HG03045 (cell line): ENCODE results near the gene CRIP1.

Experiments used
- ATAC-seq: cut with Tn5 transposase; IDR thresholded peaks from one replicate; pipeline ENCODE4 v1.9.1; 2021; ENCODE audit warnings: mild to moderate bottlenecking, moderate library complexity; ENCODE audit not compliant: unreplicated experiment

Gene CRIP1, protein sequence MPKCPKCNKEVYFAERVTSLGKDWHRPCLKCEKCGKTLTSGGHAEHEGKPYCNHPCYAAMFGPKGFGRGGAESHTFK

DNA sequence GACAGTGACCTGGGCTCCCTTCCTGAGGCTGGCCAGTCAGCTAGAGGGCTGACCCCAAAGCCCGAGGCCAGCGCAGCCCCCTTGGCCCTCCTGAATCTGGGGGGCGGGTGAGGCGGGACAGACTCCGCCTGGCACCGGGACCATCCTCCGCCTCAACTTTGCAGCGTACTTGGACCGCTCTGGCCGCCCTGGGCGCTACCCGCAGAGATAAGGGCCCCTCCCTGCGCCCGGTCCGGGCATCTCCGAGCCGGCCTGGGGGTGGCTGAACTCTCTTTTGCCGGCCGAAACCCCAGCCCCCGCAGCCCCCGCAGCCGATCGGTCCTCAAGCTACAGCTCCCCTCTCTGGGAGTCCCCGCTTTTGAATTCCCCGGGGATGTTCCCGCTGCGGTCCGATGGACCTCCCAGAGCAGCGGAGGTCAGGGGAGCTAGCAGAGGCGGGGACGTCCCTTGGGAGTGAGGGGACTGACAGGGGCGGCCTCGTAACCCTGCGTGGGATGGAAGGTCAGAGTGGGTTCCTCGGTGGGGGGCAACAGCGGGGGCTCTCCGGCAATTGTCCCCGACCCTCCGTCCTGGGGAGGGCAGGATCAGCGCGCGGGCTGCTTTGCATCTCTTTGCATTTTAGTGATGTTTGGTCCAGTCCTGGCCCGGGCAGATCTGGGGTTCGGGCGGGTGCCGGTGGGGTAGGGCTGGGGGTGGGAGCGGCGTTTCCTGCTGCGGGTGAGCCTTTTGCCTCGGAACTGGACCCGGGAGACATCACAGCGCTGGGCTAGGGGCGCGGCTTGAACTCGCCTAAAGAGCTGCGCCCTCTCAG lies at the start of gene CRIP1:
Gene CRIP1, plus strand, starts transcription at position 724 of the 811 bp plus-strand sequence. CDS start 374 bp downstream, outside the sequence.
- no peak for ATAC-seq

- ATAC-seq = no peak
Observed at GRCh38 chr14:105436891-105437722, 49.6 kb upstream of the CRIP1 start.

DNA sequence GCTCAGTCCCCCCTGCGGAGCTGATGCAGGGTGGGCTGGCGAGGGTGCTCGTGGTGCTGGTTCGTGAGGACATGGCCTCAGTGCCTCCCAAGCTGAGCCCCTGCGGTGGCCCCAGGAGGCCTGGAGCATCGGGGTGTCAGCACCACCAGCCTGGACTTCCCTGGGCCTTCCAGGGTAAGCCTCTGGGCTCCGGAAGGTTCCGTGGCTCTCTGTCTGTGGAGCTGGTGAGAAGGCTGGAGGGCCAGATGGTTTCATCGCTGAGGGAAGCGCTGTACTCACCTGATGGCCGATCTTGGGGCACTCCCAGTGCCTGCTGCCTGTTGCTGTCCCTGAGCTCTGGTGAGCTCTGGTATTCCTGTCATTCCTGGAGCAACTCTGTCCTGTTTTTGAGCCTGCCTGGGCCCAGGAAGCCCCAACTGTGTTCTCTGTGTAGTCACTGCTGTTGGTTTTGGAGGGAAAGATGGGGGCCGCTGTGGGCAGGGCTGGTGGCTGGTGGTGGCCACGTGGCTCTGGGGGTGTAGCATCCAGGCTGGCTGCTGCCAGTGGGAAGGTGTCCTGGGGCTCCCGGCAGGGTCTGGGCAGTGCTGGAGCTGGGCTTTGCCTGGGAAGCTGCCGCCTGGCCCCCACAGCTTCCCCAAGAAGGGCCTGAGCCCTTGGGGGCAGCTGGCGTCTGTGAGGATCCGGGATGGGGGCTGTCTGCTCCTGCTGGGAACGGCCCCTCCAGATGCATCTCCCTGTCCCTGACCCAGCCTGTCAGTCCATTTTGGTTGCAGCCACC lies 48.8 kb upstream of the CRIP1 start:
- no peak for ATAC-seq

- ATAC-seq = no peak
Observed at GRCh38 chr14:105439179-105439578, 47.5 kb upstream of the CRIP1 start.

DNA sequence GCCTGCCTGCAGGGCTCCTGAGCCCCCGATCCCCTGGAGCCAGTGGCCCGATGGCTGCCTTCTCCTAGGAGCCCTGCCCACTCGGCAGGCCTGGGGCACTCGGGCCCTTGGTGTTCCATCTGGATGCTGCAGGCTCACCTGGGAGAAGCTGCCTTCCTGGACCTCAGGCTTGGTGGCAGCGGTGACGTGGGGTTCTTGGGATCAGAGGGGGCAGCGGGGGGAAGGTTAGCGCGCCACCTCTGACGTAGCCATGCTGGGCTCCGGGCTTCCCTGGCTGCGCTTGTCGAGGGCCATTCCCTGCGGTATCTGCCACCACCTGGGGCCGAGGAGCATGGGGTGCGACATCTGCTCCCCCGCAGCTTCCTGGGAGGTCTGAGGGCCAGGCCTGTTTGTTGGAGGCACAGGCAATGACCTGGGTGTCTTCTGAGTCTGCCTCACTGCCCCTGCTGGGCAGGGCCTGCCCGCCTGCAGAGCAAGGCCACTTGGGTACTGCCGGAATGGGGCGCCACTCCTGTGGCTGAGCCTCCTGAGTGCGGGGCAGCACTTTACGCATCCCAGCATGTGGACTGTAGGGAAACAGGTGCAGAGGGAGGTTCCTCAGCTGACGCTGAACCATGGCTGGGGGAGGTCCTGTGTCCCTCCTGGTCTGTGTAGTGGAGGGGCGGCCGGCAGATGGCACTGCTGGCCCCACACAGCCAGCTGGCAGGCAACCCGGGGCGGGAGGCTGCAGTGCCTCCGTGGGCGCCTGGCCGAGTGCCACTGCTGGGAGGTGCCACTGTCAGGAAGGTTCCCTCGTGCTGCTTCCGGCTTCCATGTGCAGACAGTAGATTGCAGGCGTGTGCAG lies 46.8 kb upstream of the CRIP1 start:
- ATAC-seq = no peak

DNA sequence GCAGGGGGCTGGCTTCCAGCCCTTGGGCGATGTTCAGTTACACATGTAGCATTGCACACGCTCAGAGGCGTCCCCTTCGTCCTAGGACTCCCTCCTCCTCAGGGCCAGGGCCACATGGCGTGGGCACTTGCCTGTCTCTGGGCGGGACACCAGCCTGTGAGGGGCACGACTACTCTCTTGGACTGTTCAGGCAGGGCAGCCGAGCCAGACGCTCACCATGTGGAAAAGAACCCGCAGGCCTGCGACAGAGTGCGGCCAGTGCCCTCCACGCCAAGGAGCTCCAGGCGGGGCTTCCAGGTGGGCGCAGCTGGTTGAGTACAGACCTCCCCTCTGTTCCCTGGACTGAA lies 46.2 kb upstream of the CRIP1 start:
- ATAC-seq = no peak

DNA sequence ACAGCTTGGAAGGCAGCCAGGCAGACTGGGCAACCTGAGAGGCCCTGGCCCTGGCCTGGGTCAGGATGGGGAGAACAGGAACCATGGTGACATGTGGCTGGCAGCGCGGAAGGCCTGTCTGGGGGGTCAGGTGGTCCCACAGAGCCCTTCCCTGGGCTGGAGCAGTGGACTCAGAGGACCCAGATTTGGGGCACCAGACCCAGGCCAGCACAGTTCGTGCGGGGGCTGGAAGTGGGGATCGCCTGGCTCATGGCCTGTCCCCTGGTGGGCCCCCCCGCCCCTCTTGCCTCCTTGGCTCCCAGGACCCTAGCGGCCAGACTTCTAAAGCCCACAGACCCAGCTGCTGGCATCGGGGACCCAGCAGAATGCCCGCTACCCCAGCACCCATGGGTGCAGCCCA lies 45.7 kb upstream of the CRIP1 start:
- no peak for ATAC-seq

GRCh38 chr14:105442125-105442524 lies 44.6 kb upstream of the CRIP1 start:
- ATAC-seq = no peak

GRCh38 chr14:105442834-105443233 lies 43.9 kb upstream of the CRIP1 start:
- ATAC-seq = no peak

DNA sequence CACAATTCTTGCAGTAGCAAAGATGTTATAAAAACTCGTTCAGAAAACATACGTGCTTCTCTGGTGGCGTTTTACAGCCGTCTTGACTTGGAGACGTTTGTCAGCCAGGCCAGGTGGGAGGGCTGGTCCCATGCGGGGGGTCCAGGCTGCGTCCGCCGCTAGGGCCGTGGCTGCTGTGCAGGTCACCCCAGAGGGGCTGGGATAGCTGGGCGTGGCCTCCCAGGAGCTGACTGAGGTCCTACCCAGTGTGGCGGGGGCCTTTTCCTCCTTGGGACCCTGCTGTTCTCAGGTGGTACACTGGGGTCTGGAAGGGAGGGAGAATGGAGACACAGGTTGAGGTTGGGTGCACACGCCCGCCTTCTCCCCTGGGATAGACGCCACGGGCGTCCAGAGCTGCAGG lies 41.8 kb upstream of the CRIP1 start:
- no peak for ATAC-seq

DNA sequence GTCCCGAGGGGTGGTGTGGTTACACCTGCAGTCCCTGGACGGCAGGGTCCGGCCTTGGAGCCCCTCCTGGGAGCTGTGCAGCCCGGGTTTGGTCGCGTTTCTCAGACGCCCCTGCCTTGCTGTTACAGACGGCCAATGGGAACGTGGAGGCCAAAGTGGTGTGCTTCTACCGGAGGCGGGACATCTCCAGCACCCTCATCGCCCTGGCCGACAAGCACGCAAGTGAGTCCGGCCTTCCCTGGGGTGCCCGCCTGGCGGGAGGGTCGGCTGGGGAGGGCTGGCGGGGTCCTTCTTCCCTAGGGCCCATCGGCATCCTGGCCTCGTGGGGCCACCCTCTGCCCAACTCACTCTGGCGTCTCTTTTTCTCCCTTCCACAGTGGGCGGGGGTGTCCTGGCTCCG lies 41.4 kb upstream of the CRIP1 start:
- ATAC-seq = no peak

DNA sequence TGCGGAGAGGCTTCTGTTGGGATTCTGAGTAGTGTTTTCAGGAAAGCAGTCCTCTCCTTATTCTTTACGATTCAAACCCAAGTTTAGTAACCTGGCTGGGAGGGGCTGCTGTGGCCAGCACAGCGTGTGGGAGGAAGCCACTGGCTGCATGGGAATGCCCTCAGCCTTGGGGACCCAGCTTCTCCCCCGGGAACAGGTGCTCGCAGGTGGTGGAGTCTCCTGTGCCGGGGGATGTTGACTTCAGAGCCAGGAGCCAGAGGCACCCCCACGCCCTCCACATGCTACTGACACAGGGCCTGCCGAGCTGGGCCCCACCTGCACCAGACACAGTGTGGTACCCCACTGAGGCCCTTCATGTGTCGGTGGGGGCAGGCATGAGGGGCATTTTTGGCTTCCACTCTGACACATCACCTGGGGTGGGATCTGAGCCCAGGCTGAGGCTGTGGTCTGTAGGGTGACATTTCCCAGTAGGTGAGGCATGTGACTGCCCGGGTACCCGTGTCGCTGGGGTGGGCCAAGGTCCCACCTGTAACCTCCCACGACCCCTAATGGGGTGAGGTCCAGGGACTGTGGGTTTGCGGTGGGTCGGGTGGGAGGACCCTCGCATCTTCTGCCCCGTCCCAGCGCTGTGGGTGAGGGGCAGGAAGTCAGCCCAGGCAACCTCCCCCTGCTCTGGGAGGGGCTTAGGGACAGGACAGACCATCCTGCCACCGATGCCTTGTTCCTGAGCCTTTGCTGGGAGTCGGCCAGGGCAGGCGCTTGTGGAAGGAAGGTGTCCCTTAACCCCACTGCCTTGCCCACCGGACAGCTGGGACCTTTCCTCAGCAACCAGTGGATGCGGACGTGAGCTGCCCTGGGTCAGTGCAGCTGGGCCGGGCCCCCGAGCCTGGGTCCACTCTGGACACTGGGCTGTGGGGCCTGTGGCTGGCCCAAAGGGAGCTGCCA lies 40.5 kb upstream of the CRIP1 start:
- ATAC-seq = no peak

GRCh38 chr14:105446971-105447370 lies 39.7 kb upstream of the CRIP1 start:
- ATAC-seq = no peak

GRCh38 chr14:105447651-105448640 lies 38.7 kb upstream of the CRIP1 start:
- no peak for ATAC-seq

DNA sequence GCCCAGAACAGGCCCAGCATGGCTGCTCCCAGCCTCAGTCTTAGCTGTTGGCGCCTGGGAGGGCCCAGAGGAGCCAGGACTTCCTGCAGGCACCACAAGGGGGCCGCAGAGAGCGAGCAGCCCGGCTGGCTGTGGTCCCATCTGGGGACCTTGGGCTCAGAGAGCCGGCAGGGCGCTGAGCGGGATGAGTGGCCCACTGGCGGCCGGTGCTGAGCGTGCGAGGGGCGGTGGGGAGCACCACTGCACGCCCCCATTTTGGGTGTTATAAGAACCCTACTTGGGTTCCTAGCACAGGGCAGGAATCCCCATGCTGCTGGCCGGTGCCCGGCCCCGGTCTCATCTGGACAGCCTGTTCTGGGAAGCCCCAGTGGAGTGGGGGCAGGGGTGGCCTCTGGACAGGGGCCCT lies 38.0 kb upstream of the CRIP1 start:
- no peak for ATAC-seq

DNA sequence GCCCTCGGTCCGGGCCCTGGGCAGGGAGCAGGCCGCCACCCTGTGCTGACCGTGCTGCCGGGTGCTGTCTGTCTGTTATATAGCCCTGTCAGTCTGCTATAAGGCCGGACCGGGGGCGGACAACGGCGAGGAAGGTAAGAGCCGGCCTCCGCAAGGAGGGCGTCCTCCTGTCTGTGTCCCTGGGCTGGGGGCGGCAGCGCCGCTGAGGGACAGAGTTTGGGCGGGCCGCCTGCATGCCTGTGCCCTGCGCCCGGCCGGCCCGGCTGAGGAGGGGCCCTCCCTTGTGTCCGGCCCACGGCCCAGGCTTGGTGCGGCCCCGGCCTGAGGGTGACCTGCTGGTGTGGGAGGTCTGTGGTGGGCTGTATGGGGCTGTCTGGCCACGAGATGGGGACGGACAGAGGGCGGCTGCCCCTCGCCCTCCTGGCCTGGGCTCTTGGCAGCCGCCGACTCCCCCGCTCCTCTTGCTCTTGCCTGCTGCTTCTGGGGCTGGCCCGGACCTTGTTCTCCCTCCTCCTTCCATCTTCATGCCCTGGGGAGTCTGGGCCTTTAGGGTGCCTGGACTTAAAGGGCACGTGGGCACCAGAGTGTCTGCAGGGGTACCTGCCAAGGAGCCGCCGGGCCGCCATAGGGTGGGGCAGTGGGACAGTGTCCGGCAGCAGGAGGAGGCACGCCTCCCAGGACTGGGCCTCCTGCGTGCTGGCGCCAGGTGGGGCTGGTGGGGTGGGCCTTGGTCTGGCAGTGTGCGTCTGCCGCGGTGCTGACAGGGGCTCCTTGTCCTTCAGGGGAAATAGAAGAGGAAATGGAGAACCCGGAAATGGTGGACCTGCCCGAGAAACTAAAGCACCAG lies 37.2 kb upstream of the CRIP1 start:
- no peak for ATAC-seq

DNA sequence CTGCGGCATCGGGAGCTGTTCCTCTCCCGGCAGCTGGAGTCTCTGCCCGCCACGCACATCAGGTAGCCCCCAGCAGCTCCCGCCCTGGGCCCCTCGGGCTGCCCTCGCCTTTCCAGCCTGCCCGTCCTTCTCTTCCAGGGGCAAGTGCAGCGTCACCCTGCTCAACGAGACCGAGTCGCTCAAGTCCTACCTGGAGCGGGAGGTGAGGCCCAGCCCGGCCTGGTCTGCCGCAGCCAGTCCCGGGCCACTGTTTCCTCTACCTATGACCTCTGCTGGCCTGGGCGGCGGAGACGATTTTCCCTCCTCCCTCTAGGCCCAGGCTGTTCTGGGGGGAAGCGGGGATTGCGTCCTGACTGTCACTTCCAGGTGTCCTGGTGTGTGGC lies 36.6 kb upstream of the CRIP1 start:
- no peak for ATAC-seq
